ENCODE results near the gene C4orf46. TPM values are rescaled to one million over a fixed set of nuclear protein-coding genes. Genes with fewer than 3 reads are reported as not detected.

C4orf46 gene
- polyA plus RNA-seq, 1 of the 3 experiments (the other 2 are of a cell fraction): 7.0 TPM

DNA sequence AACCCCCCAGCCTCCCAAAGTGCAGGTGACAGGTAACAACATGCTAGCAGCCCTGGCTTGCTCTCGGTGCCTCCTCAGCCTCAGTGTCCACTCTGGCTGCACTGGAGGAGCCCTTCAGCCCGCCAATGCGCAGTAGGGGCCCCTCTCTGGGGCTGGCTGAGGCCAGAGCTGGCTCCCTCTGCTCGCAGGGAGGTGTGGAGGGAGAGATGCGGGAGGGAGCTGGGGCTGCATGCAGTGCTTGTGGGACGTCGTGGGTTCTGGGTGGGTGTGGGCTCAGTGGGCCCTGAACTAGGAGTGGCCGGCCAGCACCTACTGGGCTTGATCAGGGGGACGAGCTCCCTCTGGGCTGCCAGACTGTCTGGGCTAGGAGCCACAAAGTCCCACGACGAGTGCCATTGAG, 14.4 kb downstream of the C4orf46 start:
- TF ChIP-seq, protein P1, sequence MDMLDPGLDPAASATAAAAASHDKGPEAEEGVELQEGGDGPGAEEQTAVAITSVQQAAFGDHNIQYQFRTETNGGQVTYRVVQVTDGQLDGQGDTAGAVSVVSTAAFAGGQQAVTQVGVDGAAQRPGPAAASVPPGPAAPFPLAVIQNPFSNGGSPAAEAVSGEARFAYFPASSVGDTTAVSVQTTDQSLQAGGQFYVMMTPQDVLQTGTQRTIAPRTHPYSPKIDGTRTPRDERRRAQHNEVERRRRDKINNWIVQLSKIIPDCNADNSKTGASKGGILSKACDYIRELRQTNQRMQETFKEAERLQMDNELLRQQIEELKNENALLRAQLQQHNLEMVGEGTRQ (IDR thresholded peaks at IDR 0.05; ENCODE audit: borderline replicate concordance, low read depth, low read length): no peak
- TF ChIP-seq CHD2 (IDR thresholded peaks at IDR 0.05; ENCODE audit: low read length, partially characterized antibody) (no peak), SIN3A (IDR thresholded peaks at IDR 0.05; ENCODE audit: borderline replicate concordance, low read depth, low read length) (no peak), ELF1 (IDR thresholded peaks at IDR 0.05) (no peak), RAD21 (IDR thresholded peaks at IDR 0.05; ENCODE audit: low read length) (no peak), EP300 (IDR thresholded peaks at IDR 0.05; ENCODE audit: borderline replicate concordance in 1 of 2, low read depth in 1 of 2, low read length in 1 of 2) (no peak)
- TF ChIP-seq, protein P2, sequence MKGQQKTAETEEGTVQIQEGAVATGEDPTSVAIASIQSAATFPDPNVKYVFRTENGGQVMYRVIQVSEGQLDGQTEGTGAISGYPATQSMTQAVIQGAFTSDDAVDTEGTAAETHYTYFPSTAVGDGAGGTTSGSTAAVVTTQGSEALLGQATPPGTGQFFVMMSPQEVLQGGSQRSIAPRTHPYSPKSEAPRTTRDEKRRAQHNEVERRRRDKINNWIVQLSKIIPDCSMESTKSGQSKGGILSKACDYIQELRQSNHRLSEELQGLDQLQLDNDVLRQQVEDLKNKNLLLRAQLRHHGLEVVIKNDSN (IDR thresholded peaks at IDR 0.05; ENCODE audit: borderline replicate concordance, low read depth): no peak
- H3K4me2 ChIP-seq: no peak overlapping the region
- no peak overlapping the region for H3K4me3 ChIP-seq (ENCODE audit: low read depth in 2 of 2, low read length in 1 of 2)
- no peak overlapping the region for H3K27ac ChIP-seq (ENCODE audit: low read depth in 2 of 2, low read length in 1 of 2)
- CTCF ChIA-PET: interaction anchor here (0.7 to 3.0 kb wide), 3 partner anchors 11 to 397 kb away, joined by 3 to 19 read pairs (median 4); no protein-coding TSS in a partner anchor
- no peak for DNase-seq
- POLR2A ChIA-PET: no interaction called here
- no peak overlapping the region for H2AFZ ChIP-seq (ENCODE audit: low read depth)
- H3F3A ChIP-seq (replicated peaks; ENCODE audit: insufficient read depth): no peaks in the 10 kb centered on the region
- no peaks in the 10 kb centered on the region for H3K9me2 ChIP-seq
- no peak overlapping the region for H3K9ac ChIP-seq
- H3K4me1 ChIP-seq (ENCODE audit: control insufficient read depth in 1 of 2, insufficient read depth in 2 of 2, low read depth in 1 of 2, low read length in 1 of 2): no peaks in the 10 kb centered on the region
- H4K20me1 ChIP-seq (ENCODE audit: insufficient read depth): no peaks in the 10 kb centered on the region
- no peaks in the 10 kb centered on the region for H3K36me3 ChIP-seq (replicated peaks in 1 of 2; ENCODE audit: control insufficient read depth in 1 of 2, insufficient read depth in 2 of 2, low read length in 1 of 2)
- H3K27me3 ChIP-seq (ENCODE audit: insufficient read depth): no peaks in the 10 kb centered on the region
- no peaks in the 10 kb centered on the region for H3K9me3 ChIP-seq
- no peaks in the 10 kb centered on the region for H3K79me2 ChIP-seq (ENCODE audit: insufficient read depth)
- 79% methylated on average over 6 of the region's 11 CpGs for WGBS (ENCODE audit: low lambda C conversion rate)

DNA sequence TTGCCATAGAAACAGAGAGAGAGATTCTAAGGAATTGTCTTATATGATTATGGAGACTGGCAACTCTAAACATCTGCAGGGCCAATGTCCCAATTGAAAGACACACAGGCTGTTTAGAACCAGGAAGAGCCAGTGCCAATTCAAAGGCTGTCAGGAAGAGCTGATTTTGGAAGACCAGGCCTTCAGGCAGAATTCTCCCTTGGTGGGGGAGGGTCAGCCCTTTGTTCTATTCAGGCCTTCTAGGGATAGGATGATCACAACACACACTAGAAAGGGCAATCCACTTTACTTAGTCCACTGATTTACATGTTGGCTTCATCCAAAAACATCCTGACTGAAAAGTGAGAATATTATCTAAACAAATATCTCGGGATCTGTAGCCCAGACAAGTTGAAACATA, 15.2 kb downstream of the C4orf46 start:
- Histone ChIP-seq H3K9me2 (no peaks in the 10 kb centered on the region), H4K20me1 (ENCODE audit: insufficient read depth) (no peaks in the 10 kb centered on the region), H3K36me3 (replicated peaks in 1 of 2; ENCODE audit: control insufficient read depth in 1 of 2, insufficient read depth in 2 of 2, low read length in 1 of 2) (no peaks in the 10 kb centered on the region), H3K79me2 (ENCODE audit: insufficient read depth) (no peaks in the 10 kb centered on the region), H3K9ac (no peak overlapping the region), H3K4me1 (ENCODE audit: control insufficient read depth in 1 of 2, insufficient read depth in 2 of 2, low read depth in 1 of 2, low read length in 1 of 2) (no peaks in the 10 kb centered on the region), H3K27ac (ENCODE audit: low read depth in 2 of 2, low read length in 1 of 2) (no peak overlapping the region), H3K9me3 (no peaks in the 10 kb centered on the region), H3F3A (replicated peaks; ENCODE audit: insufficient read depth) (no peaks in the 10 kb centered on the region), H3K4me2 (no peak overlapping the region), H2AFZ (ENCODE audit: low read depth) (no peak overlapping the region; the same call in 1 of the 2 replicates), H3K4me3 (ENCODE audit: low read depth in 2 of 2, low read length in 1 of 2) (no peak overlapping the region), H3K27me3 (ENCODE audit: insufficient read depth) (no peaks in the 10 kb centered on the region)
- POLR2A ChIA-PET: no interaction called here
- DNase-seq: no peak
- WGBS (ENCODE audit: low lambda C conversion rate): 46% methylated on average over 1 of the region's 1 CpG
- CTCF ChIA-PET: interaction anchor here (1.5 to 3.0 kb wide), 3 partner anchors 12 to 396 kb away, joined by 3 to 19 read pairs (median 4); no protein-coding TSS in a partner anchor
- TF ChIP-seq RFX5 (IDR thresholded peaks at IDR 0.05; ENCODE audit: low read length) (no peak), MEF2A (IDR thresholded peaks at IDR 0.05; ENCODE audit: borderline replicate concordance, low read depth) (no peak), FOSL2 (IDR thresholded peaks at IDR 0.05; ENCODE audit: borderline replicate concordance, low read depth) (no peak), NFIC (IDR thresholded peaks at IDR 0.05; ENCODE audit: borderline replicate concordance) (no peak), TCF12 (IDR thresholded peaks at IDR 0.05) (no peak), FOXJ3 (CRISPR knock-in tag; IDR thresholded peaks at IDR 0.05) (no peak)
- TF ChIP-seq, protein P2 (IDR thresholded peaks at IDR 0.05; ENCODE audit: borderline replicate concordance, low read depth): no peak
- TF ChIP-seq, protein P3, sequence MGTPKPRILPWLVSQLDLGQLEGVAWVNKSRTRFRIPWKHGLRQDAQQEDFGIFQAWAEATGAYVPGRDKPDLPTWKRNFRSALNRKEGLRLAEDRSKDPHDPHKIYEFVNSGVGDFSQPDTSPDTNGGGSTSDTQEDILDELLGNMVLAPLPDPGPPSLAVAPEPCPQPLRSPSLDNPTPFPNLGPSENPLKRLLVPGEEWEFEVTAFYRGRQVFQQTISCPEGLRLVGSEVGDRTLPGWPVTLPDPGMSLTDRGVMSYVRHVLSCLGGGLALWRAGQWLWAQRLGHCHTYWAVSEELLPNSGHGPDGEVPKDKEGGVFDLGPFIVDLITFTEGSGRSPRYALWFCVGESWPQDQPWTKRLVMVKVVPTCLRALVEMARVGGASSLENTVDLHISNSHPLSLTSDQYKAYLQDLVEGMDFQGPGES (IDR thresholded peaks at IDR 0.05; ENCODE audit: low read depth, low read length): no peak
- TF ChIP-seq, protein P1 (IDR thresholded peaks at IDR 0.05; ENCODE audit: borderline replicate concordance, low read depth, low read length): no peak
- TF ChIP-seq, protein P4, sequence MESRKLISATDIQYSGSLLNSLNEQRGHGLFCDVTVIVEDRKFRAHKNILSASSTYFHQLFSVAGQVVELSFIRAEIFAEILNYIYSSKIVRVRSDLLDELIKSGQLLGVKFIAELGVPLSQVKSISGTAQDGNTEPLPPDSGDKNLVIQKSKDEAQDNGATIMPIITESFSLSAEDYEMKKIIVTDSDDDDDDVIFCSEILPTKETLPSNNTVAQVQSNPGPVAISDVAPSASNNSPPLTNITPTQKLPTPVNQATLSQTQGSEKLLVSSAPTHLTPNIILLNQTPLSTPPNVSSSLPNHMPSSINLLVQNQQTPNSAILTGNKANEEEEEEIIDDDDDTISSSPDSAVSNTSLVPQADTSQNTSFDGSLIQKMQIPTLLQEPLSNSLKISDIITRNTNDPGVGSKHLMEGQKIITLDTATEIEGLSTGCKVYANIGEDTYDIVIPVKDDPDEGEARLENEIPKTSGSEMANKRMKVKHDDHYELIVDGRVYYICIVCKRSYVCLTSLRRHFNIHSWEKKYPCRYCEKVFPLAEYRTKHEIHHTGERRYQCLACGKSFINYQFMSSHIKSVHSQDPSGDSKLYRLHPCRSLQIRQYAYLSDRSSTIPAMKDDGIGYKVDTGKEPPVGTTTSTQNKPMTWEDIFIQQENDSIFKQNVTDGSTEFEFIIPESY (IDR thresholded peaks at IDR 0.05; ENCODE audit: borderline replicate concordance, low read depth): no peak
- TF ChIP-seq, protein P5, sequence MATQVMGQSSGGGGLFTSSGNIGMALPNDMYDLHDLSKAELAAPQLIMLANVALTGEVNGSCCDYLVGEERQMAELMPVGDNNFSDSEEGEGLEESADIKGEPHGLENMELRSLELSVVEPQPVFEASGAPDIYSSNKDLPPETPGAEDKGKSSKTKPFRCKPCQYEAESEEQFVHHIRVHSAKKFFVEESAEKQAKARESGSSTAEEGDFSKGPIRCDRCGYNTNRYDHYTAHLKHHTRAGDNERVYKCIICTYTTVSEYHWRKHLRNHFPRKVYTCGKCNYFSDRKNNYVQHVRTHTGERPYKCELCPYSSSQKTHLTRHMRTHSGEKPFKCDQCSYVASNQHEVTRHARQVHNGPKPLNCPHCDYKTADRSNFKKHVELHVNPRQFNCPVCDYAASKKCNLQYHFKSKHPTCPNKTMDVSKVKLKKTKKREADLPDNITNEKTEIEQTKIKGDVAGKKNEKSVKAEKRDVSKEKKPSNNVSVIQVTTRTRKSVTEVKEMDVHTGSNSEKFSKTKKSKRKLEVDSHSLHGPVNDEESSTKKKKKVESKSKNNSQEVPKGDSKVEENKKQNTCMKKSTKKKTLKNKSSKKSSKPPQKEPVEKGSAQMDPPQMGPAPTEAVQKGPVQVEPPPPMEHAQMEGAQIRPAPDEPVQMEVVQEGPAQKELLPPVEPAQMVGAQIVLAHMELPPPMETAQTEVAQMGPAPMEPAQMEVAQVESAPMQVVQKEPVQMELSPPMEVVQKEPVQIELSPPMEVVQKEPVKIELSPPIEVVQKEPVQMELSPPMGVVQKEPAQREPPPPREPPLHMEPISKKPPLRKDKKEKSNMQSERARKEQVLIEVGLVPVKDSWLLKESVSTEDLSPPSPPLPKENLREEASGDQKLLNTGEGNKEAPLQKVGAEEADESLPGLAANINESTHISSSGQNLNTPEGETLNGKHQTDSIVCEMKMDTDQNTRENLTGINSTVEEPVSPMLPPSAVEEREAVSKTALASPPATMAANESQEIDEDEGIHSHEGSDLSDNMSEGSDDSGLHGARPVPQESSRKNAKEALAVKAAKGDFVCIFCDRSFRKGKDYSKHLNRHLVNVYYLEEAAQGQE (IDR thresholded peaks at IDR 0.05; ENCODE audit: low read depth, low read length): no peak

Data from SK-N-SH (cell line).